HG02973 (cell line): ENCODE measurements around the gene STOX2.
"Not testable (repeated sequence)": the region's sequence is repeated elsewhere in the genome, so short reads cannot be mapped to it uniquely, and the experiment has no call there.

ENCODE experiments used
- ATAC-seq: cut with Tn5 transposase; IDR thresholded peaks from one replicate; pipeline ENCODE4 v1.9.1; 2021; ENCODE audit warnings: moderate library complexity; ENCODE audit not compliant: unreplicated experiment

STOX2 gene

DNA sequence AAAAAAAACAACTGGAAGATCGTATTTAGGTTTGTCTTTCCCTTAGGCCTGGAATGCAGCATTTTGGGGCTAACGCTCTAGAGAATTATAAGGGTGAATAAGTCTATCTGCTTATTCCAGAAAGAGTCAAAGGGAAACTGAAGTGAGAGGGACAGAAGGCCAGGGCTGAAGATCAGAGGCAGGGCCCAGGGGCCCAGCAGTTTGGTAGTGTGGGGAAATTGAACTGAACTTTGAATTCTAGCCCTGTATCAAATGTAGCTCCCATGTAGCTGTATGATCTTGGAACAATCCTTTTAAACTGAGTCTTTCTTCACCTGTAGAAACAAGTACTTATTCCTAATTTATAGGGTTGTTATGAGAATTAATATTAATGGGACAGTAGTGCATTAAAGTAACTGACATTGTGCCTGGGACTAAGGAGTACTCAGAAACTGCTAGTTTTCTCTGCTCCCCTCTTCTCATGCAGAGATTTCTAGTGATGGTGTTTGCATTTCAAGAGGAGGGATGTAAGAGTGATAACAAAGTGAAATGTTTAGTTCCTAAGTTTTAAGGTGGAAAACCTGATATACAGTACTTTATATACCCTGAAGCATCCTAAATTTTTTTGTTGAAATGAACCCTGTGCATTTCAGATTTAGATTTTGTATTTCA, 30.4 kb downstream of the STOX2 start:
- ATAC-seq = no peak

DNA sequence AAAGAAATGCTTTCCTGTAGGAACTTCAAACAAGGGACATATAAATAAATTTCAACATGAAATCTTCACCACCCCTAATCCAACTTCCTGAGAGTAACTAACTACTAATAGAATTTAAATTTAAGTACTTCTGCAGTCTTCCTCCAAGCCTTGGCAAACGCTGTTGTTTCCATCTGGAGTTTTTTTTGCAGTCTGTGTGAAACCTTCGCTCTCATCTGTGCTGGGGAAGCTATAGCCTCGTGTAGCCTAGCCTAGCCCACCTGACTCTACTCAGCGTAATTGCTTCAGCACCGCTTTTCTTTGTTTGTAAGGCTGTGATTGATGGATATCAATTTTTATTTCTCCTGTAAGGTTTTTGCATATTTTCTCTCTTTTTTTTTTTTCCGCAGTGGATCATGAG, 30.9 kb downstream of the STOX2 start:
- ATAC-seq = no peak

DNA sequence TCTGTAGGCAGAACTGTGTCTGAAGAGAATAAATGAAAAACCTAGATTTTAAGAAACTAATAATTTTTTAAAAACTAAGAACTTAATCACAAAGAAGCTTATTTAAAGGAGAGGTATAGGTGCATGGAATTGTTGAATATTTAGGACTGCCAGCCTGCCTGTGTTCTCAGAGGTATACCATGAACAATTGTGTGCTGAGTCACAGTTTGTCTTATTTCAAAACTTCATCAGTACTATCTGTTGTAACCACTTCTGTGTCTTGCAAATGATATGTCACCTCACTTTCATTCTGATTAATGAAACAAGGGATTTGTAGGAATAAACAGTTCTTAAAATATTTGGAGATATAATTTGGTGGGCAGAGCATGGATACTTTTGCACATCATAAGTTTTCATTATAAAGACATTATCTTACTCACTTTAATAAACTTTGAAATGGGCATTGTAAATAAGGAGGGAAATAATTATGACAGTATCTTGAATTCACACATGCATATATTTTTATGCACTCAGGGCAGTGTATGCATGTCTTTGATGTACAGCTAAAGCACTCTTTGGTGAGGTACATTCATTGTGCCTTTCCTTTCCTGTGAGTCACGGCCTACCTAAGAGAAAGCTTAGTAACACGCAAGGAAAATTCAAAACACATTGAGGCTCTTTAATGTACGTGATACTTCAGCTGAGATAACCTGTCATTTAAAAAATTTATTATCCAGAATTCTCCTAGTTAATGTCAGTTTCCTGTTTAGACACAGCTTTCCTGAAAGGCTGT, 31.7 kb downstream of the STOX2 start:
- ATAC-seq = no peak

DNA sequence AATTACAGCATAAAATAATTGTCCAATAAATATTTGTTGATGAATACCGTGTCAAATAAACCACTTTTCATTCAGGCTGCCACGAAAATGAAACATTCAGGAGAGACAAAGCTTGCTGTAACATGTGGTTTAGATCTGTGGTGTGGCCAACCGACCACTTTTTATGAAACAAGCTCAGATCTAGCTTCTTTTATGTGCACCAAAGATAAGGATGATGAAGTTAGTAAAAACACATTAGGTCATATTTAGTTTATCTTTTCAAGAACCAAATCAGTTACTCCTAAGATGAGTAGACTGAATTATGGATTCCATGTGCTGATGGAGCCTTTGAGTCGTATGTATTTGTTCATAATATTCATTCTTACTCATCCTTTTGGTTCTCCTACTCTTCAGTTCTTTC, 35.8 kb downstream of the STOX2 start:
- ATAC-seq = no peak

DNA sequence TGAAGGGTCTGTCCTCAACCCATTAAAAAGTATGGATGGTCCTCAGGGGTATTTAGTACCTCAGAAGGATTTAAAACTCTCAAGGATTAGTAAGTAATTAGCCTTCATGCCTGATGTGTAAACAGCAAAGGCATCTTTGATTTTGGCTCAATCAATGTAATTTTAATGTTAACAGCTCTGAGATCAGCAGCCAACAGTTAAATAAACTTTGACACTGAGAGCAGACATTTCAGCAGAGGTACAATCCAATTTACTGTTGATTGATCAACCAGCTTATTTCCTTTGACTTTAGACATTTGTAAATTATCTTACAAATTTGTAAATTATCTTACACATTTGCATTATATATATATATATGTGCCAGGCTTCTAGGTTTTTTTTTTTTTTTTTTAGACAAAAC, 36.9 kb downstream of the STOX2 start:
- no peak for ATAC-seq

DNA sequence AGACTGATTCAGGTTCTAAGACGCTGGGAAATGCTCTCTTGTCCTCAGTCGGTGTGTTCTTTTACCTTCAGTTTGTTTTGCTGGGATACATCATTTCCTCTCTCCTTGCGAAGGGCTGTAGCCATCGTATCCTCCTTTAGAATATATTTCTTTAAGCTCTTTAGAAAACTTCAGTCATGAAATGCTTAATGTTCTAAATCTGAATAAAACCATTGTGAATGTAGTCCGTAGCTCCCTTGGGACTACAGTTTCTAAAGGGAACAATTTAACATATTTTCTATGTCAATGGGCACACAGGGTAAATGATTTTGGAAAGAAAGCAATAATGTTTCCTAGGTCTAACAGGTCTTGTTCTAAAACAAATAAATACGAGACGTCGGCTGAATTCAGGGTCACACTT, 40.6 kb downstream of the STOX2 start:
- no peak for ATAC-seq

DNA sequence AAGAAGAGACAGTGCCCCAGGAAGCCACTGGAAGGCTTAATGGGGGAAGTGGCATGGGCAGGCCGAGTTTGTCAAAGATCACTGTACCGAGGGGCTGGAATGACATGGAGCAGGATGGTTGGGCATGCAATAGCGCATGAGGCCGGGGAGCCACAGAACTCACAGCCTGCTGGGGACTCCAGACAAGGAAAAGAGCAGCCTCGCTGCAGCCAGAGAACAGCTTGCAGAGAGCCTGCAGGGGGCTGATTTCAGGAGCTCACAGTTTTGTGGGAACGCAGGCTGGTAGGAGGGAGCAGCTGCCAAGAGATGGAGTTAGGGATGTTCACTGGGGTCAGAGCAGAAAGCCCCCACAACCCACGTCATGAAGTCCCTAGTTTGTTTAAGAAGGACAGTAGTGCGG, 45.4 kb downstream of the STOX2 start:
- no peak for ATAC-seq

DNA sequence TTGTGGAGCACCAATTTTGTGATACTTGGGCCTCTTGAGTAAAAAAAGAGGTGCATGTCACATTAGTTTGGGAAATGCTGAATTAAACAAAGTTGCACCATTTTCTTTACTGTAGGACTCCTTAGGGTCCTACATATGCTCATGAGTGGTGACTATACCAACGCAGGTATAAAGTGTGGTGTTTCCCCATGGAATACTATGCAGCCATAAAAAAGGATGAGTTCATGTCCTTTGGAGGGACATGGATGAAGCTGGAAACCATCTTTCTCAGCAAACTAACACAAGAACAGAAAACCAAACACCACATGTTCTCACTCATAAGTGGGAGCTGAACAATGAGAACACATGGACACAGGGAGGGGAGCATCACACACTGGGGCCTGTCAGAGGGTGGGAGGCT, 47.5 kb downstream of the STOX2 start:
- not testable (repeated sequence) for ATAC-seq

DNA sequence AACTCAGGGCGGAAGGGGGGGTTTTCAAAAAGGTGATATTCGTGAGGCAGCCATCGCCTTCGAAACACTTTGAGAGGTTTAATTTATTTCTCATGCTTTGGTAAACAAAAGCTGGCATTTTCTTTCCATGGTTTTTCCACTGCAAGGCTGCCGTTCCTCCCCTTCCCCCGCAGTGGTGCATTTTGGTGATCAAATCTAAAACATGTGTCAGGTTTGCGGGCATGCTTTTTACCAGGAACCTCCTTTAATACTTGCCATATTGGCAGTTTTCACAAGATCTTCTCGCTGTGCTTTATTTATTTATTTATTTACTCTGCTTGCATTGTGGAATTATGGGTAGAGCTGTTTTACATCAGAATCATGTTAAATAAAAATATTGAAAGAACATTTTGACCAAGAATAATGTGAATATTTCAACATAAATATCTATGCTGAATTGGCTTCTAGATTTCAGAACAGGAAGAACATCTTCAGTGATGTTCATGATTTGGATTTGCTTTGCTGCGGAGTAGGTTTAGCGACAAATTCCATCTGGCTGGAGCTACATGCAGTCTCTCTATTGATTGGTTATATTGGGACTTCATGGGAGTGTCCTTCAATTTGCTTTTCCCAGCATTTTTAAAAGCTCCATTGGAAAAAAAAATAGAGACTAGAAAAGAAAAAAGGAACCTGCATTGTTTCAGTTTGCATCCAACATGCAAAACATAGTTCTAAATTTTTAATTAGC, 54.4 kb downstream of the STOX2 start:
- ATAC-seq = no peak

DNA sequence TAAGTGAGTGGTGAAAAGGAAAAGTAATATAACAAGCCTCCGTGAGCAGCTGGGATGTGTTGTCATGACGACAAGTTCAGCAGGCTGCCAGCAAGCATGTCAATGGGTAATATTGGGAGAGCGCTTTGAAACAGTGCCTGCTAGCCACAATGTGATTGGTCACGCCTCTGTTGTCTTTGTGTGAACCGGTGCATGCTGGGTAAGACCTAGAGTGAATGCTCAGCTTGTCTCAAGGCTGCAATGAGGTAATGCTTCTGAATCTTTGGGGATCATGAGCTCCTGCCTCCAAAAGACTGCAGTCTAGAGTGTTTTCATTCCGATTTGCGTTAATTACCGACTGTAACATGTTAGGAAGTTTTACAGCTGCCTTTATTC, 54.9 kb downstream of the STOX2 start:
- no peak for ATAC-seq

DNA sequence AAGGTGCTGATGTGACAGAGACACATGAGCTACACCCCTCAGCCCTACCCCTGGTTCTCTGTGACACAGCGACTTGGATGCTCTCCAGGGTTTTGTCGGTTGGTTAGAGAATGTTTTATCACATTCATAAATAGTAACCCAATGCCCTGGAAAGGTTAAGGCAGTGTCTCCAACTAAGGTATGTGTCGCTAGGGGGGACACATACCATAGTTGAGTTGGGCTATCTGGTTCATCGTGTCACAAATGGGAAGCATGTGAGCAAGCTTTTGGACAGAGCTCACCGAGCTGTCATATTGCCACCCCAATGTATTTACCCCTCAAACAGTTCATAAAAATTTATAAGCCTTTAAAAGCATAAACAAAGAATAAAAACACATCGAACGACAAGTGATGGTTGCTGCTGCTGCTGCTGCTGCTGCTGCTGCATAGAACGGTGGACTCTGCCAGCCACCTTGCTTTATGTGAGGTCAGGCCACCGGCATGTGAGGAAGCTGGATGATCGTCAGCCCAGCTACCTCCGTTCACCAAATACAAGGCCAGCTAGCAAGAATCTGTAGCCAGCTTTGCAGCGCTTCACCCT, 55.9 kb downstream of the STOX2 start:
- no peak for ATAC-seq

DNA sequence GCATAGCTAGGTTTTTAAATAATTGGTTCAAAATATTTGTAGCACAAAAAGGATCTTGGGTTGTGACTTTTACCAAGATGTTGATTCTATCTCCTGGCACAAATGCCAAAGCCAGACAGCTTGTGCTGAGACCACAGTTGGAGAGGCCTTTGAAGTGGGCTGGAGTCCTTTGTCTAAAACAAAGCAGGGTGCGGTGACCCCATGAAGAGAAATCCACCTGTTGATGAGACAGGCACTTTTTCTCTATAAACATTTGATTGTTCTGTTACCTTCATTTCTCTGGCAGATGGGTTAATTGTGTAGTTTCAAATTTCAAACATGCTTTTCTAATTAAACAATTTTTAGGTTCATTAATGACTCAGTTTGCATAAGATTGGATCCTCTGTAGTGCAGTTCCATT, 56.7 kb downstream of the STOX2 start:
- no peak for ATAC-seq

DNA sequence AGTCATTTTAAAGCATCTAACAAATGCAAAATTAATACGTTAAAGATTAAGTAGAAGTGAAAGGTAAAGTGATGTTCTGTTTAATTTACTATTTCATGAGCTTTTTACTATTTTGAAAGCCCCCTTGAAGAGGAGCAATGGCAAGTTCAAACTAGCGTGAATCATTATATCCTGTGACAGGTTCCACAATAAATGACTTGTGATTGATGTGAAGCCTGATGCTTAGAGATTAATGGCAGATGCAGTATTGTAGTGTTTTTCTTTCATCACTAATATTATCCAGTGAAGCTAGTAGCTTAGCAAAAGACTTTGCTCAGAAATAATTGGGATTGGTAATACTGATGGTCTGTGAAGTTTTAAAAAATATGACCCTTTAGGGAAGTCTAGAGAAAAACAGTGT, 57.3 kb downstream of the STOX2 start:
- no peak for ATAC-seq

DNA sequence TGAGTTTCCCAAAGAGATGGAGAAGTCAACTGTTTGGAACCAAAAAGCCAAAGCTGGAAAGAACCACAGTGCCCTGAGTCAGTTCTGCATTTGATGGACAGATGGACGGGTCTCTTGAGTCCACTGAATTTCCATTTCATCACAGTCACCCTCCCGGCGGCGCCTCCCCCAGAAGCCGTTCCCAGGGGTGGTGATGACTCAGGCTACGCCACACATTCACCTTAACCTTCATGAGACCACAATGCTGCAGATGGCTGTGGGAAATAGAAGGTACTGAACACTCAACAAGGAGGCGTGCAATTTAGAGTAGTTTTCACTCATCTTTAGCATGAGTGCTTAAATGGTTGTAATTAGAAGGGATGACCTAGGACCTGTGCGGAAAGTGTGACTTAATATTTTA, 61.3 kb downstream of the STOX2 start:
- no peak for ATAC-seq

DNA sequence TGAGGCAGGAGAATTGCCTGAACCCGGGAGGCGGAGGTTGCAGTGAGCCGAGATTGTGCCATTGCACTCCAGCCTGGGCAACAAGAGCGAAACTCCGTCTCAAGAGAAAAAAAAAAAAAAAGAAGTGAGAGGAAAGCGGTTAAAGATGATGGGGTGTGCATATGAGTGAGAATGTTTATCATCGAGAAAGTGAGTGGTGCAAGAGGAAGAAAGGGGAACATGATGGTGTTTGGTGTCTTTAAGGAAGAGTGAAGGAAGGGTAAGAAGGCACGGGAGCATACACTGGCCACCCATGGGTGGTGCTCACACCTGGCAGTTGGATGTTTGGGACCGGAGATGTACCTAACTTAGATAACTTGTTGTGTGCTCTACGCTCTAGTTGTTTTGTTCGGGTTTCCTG, 62.2 kb downstream of the STOX2 start:
- ATAC-seq = no peak

DNA sequence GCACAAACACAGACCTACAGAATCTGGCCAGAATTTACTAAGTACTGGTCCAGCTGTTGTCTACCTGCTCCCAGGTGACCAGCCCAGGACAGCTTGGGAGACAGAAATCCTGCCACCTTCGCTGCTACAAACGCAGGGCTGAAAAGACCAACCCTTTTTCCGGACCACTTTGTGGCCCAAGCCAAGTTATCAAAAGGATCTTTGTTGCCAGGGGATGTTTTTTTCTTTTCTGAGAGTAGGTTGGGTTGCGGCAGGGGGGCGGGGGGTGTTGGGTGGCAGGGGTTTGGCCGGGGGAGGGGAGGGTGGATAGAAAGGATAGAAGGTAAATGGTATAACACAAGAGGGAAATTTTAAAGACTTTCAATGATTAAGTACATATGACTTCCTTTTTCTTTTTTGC, 63.4 kb downstream of the STOX2 start:
- no peak for ATAC-seq

DNA sequence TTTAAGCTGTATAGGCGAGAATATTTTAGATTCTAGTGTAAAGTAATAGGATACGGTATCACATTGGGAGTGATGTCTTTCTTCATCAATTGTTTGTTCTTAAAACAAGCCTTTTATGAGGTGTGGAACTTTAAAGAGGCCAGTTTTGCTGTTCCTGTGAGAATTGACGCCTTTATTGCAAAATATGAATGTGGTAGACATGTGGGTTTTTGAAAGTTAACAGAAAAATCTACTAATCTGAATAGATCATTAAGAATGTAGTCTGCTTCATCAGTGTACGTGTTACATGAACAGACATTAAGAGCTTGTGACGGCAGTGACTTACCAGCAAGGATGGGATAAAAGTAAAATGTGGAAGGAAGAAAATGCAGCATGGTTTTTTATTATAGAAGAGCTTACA, 63.8 kb downstream of the STOX2 start:
- no peak for ATAC-seq

DNA sequence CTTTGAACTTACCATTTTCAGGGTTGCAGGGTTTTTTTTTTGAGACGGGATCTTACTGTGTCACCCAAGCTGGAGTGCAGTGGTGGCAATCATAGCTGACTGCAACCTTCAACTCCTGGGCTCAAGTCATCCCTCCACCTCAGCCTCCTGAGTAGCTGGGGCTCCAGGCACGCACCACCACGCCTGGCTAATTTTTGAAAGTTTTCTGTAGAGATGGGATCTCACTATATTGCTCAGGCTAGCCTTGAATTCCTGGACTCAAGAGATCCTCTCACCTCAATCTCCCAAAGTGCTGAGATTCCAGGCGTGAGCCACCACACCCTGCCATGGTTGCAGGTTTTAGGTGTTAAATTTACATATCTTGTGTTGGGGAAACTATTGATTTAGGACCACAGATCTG, 64.5 kb downstream of the STOX2 start:
- no peak for ATAC-seq

DNA sequence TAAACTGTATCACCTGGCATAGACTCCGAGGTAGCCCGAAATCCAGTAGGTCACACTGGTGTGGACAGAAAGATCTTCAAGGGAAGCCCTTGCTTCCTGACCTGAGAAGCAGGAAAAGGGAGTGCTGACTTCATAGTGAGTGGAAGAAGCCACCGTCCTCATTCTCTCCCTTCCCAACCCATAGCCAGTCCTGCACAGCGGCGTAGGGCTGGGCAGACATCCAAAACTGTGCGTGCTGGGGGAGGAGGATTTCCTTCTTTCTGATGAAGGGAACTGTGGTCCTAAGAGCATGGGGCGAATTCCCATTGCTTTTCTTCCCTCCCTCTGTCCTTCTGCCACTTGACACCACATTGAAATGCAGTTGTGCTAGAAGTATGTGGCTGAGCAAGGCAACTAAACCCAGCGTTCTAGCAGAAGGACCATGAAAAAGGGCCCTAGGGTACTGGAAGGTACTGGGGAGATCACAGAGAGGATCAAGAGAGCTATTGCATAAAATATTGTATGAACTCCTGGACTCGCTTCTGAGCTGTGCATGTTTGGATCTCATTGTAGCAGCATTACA, 66.9 kb downstream of the STOX2 start:
- no peak for ATAC-seq

DNA sequence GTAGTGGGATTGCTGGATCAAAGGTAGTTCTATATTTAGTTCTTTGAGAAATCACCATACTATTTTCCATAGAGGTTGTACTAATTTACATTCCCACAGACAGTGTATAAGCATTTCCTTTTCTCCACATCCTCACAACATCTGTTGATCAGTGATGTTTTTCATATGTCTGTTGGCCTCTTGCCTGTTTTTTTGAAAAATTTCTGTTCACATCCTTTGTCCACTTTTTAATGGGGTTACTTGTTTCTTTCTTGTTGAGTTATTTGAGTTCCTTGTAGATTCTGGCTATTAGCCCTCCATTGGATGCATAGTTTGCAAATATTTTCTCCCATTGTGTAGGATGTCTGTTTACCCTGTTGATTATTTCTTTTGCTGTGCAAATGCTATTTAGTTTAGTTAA, 72.6 kb downstream of the STOX2 start:
- no peak for ATAC-seq

DNA sequence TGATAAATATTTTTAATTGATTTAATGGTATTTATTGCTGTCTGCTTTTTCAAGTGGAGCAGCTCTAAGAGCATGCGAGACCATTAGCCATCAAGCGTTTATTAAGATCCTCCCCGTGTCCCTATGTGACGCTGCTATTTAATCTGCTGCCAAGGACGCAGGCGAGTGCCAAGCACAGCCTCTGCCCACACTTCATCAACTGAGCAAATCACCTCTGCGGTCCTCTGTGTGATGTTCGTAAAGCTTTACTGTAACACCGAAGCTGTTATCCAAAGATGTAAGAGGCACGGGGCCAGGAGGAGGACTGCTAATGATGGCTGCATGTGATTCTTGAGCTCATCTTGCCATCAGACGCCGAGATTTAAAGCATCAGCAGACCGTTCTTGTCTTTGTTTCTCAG, 79.5 kb downstream of the STOX2 start:
- no peak for ATAC-seq

DNA sequence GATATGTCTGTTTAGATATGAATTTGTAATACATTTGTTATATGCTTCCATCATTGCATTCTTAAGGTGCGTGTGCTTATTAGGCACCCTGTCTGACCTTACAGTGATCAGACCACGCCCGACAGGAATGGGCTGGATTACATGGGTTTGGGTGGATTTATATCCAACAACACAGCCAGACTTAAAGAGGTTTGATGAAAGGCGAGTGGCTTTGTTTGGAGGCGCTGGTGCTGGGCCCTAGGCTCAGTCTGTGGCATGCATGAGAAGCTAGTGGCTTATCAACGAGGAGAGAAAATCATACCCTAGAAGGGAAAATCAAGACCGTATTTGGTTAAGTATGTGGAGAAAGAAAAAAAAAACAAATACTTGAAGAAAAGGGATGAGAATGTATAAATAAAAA, 80.7 kb downstream of the STOX2 start:
- ATAC-seq = no peak
